Measurements from ENCODE around the gene C9orf40.

C9orf40 gene

DNA sequence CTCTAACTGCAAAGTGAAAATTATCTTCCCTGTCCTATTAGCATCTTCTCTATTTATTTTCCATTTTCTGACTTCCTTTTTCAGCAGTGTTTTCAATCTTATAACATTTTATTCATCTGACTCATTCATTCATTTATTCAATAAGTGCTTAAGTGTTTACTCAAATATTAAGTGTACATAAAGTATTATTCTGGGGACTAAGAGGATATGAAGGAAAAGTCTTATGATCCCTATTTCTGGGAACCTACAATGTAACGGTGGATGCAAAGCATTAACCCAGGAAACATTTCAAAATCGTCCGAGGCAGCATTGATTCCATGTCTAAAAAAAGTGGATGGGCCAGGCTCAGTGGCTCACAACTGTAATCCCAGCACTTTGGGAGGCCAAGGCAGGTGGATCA, 45.6 kb downstream of the C9orf40 start:
- TF ChIP-seq CTCF (IDR thresholded peaks at IDR 0.05; ENCODE audit: extremely low read depth, missing control alignments): no peak
- DNase-seq (ENCODE audit: low spot score): no peak

- DNase-seq (ENCODE audit: low spot score): no peak
- TF ChIP-seq CTCF (IDR thresholded peaks at IDR 0.05; ENCODE audit: extremely low read depth, missing control alignments): no peak
Observed at GRCh38 chr9:74901001-74901400, 51.7 kb downstream of the C9orf40 start.
